HG02588 (cell line): ENCODE measurements around the gene GATA3.

Experiments used
- ATAC-seq: cut with Tn5 transposase; IDR thresholded peaks from one replicate; pipeline ENCODE4 v1.9.1; 2021; ENCODE audit warnings: mild to moderate bottlenecking, moderate library complexity; ENCODE audit not compliant: unreplicated experiment

Gene GATA3

DNA sequence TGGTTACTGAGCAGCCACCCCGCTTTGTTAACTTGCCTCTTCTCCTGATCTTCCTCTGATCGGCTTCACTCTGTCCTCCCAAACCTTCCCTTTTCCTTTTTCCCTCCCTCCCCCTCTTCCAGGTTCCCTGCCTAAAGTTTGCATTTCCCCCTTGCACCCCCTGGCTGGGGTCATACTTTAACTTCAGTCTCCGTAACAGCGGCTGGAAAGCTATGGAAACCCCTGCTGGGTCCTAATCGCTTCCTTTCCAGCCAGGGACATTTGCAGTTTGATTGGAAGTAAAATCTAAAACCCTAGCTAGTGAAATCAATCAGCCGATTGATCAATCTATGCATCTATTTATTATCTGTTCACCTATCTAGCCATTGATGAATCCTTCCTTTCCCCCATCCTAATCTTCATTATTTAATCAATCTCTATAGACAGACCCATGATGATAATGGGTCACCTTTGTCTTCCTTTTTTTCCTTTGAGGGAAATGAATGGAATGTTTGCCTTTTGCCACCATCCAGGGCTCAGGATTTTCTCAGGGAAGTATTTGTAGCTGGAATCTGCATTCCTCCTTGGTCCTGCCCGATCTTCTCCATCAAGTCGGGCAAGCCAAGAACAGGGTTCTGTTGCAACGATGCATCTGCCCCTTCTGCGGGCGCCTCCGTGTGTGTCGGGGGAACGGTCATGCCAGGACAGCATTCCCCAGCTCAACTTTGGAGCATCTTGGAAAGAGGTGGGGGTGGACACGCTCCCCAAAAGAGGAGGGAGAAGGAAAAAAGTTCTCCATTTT lies 8.8 kb downstream of the GATA3 start:
- no peak for ATAC-seq

DNA sequence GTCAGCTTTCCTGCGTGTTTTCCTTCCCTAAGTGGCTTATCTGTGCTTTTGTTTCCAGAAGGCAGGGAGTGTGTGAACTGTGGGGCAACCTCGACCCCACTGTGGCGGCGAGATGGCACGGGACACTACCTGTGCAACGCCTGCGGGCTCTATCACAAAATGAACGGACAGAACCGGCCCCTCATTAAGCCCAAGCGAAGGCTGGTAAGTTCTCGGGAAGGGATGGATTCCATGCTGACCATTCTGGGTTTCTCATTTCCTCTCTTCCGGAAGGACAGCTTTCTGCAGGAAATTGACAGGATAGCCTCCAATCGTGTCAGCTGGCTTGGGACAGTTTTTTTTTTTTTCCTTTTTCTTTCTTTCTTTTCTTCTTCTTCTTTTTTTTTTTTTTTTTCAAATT lies 9.4 kb downstream of the GATA3 start:
- ATAC-seq = no peak

DNA sequence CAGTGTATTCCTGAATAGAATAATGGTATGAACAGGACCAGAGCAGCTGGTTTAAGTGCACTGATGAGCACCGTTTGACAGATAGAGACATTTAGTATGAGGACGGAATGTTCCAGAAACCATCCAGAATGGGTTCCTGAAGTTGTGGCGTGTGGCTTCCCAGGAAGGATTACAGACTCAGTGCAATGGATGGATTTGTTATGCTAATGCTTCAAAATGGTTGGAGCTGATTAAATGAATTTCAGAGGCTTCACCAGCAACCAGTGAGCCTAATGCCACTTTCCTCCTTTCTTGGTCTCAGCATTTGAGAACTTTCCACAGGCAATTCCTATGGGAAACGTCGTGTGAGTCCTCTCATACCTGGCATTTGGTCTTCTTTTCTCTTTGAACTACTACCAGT lies 9.9 kb downstream of the GATA3 start:
- ATAC-seq = no peak

DNA sequence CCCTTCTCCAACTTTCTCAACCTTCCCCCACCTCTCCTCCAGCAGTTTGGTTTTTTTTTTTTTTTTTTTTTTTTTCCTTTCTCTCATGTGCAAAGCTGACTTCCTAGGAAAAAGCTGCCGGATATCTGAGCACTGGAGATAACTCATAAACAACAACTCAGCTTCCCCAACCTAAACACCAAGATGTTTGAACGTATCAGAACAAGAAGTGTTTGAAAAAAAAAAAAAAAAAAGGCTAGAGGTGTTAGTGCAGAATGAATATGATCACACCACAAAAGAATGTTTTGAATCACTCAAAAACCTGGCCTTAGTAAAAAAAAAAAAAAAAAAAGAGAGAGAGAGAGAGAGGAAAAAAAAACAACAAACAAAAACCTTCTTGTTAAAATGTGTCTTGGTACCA lies 11.2 kb downstream of the GATA3 start:
- no peak for ATAC-seq

DNA sequence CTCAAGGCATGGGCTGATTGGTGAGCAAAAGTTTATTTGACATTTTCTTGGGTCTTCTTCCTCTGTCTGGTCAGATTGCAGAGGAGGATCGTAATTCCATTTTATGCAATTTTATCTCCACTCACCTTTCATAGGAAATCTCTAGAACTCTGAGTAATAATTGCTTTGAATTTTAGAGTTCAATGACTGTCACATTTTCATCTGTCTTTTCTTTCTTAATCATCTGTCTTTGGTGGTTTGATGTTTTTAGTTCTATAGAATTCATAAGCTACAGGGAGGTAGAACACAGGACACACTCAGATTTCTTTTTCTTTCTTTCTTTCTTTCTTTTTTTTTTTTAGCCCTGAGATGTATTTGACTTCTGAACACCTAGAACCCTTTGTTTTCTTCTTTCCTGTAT lies 11.6 kb downstream of the GATA3 start:
- no peak for ATAC-seq

DNA sequence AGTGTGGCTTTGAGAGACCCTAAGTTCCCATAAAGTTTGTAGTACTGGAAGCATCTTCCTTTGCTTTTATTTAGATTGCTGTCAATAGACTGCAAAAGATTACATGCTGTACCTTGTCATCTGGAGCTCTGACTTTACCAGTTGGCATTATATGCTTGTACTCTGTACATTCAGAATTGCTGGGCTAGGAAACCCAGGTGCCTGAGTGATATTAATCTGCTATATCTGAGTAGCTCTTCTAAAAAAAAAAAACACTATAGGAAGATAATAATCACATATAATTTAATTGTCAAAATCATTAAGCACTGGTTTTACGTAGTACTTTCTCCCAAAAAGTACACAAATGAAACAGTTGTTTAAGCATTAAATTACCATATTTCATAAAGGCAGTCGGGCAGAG lies 12.3 kb downstream of the GATA3 start:
- ATAC-seq = no peak

DNA sequence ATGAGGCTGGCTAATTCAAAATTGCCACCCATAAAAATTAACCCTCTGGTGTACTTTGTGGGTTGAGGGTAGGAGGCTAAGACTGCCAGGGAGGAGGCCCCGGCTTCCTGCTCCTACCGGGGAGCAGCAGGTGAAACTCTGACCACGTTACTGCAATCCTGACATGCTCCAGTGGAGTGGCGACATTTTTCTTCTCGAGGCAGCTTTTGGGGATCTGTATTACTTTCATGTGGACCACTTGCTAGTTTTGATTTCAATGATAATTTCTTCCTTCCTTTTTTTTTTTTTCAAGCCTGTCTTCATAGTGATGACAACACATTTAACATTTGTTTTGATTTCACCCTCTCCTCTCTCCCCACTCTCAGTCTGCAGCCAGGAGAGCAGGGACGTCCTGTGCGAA lies 14.6 kb downstream of the GATA3 start:
- ATAC-seq = no peak

DNA sequence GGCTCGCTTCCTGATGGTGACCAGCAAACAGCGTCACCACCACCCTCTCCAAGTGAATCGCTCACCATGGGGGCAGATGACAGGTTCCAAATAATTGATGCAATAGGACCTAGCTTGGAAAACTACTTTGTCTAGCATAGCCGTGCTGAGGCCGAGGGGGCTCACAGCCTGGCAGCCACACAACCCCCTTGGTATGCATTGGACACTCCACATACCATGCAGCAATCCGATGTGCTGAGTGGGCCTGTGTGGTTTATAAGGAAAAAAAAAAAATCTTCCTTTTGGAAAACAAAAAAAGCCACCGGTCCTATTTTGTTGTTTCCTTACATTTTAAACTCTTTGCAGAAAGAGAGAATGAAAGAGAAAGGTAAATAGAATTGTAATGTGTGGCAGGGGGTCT lies 15.1 kb downstream of the GATA3 start:
- no peak for ATAC-seq

DNA sequence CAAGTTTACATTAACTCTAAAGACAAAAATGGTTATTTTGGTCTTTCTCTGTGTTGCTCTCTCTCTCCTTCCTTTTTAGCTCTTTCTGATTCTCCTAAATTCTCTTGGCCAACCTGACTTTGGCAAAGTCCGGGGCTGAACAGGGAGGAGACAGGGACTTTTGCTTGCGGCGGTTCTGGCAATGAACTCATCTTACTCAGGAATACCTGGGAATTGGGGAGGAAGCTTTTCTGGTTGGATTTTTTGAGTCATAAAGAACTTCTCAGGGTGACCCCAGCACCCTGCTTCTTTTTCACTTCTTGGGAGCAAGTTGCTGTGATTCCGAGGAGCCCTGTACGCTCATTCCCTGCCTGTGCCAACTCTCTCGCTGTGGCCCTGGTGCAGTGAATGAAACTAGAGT lies 16.0 kb downstream of the GATA3 start:
- no peak for ATAC-seq

DNA sequence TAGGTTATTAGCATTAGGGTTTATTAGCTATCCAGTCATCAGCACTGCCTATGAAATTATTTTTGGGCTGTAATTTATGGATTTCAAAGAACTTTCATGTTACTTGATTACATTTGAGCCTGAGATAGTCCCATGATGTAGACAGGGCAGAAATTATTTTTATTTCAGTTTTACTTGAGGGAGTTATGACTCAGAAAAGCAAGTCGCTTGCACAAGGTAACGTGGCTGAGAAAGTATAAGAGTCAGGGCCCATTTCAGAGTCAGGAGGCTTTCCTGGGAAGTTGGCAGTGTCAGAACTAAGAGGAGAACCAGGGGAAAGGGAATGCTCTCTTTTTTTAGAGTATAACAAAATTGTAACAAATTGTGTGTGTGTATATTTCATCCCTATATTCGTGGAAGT lies 16.5 kb downstream of the GATA3 start:
- no peak for ATAC-seq

DNA sequence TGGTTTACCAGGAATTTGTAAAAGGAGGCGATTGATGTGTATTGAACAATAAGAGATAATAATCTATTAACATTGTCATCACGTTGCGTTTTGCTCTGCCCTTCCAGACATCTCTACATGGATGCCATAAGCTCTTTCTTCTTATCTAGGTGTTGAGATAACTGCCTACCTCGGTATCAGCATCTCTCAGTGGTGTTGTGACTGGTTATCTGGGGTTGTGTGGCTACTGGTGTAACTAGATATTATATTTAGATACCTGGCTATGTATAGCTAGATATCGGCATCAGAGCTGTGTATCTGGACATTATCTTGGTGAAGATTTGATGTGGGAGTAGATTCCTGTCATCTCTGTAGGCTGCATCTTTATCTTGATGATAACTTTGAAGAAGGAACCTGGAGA lies 17.2 kb downstream of the GATA3 start:
- no peak for ATAC-seq

DNA sequence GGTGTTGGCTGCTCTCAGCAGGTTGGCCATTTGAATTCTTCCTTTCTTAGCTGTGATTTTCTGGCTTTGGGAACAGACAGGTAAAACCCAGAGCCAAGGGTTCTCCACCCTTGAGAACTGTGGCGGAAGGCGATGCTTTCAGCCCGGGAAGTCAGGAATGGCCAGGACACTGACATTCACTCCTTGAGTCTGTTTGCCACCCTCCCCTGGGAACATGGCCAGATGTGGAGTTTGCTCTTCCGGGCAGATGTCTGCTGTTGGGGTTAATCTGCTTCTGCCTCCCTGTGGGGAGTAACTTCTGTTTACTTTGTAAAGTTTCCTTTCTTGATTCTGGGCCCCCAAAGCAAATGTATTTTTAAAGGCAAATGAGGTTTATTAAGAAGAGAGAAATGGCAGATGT lies 17.7 kb downstream of the GATA3 start:
- ATAC-seq = no peak

DNA sequence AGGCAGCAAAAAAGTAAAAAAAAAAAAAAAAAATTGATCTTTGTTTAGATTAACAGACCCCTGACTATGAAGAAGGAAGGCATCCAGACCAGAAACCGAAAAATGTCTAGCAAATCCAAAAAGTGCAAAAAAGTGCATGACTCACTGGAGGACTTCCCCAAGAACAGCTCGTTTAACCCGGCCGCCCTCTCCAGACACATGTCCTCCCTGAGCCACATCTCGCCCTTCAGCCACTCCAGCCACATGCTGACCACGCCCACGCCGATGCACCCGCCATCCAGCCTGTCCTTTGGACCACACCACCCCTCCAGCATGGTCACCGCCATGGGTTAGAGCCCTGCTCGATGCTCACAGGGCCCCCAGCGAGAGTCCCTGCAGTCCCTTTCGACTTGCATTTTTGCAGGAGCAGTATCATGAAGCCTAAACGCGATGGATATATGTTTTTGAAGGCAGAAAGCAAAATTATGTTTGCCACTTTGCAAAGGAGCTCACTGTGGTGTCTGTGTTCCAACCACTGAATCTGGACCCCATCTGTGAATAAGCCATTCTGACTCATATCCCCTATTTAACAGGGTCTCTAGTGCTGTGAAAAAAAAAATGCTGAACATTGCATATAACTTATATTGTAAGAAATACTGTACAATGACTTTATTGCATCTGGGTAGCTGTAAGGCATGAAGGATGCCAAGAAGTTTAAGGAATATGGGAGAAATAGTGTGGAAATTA lies 19.4 kb downstream of the GATA3 start:
- no peak for ATAC-seq

DNA sequence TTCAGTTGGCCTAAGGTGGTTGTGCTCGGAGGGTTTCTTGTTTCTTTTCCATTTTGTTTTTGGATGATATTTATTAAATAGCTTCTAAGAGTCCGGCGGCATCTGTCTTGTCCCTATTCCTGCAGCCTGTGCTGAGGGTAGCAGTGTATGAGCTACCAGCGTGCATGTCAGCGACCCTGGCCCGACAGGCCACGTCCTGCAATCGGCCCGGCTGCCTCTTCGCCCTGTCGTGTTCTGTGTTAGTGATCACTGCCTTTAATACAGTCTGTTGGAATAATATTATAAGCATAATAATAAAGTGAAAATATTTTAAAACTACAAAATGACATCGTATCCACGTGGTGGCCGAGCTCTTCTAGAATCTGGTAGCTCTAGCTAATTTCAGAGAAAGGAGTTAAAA lies 20.4 kb downstream of the GATA3 start:
- no peak for ATAC-seq

DNA sequence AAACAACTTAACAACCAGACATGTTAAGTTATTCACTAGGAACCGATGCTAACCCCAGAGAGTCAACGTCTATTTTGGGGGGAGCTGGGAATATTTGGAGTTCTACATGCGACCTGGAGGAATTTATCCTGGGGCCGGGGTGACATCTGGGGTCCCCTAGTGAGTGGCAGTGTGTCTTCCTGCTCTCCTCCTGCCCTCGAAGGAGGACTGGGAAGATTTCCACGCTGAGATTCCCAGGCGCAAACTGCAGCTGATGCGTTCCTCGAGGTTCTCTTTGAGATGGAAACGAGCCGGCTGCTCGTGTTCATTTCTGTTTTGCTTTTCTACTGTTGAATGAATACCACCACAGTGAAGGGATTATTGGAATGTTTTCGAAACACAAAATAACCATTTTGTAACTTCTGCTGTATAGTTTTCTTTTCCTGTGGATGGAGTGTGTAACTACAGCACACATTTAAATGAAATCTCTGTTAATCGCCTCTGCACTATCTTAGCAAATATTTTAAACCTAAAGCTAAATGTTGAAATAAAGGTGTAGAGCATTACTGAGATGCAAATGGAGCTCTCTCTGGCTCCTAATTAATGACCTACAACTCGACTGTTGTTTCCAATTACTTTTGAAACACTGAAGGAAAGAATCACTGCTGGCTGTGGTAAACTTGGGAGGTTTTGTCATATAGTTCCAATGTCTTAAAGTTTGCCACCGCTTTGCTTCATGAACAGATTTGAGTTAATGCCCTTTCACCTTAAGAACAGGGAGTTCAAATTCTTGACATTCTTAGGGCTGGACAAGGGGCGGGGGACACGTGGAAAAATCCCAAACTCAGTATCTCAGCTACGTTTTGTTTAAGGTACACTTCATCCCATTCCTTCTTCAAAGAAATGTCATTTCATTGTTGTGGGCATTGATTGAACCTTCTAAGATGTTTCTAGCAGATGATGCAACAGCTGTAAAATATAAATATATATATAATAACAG lies 21.1 kb downstream of the GATA3 start:
- no peak for ATAC-seq

DNA sequence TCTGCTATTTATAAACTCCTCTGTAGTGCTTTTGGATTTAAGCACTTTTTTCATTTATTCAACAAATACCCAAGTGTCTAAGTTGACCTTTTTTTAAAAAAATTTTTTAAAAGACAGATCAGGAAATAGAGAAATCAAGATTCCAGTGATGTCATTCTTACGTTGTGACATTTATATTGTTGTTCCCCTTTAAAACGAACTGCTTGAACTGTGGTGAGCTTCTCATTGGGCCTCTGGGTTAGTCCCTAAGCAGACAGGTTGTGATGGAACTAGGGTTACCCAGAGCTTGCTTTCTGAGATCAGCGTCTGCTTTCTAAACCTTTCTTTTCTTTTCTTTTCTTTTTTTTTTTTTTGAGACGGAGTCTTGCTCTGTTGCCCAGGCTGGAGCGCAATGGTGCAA lies 22.4 kb downstream of the GATA3 start:
- no peak for ATAC-seq

DNA sequence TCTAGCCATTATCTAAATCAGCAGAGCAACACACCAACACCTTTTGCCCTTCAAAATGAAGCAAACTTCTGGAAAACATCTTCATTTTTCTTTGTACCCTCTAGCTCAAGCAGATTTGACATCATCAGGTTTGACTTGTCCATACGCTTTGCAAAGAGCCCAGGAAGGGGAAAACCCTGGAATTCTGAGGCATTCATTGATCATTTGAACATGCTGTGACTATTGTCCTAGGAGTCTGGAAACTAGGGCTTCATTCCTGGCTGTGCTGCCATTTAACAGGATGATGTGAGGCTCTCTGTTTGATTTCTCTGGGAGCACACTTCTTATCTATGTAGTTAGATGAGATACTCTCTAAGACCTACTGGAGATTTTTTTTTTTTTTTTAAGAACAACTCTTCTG lies 23.5 kb downstream of the GATA3 start:
- ATAC-seq = no peak

DNA sequence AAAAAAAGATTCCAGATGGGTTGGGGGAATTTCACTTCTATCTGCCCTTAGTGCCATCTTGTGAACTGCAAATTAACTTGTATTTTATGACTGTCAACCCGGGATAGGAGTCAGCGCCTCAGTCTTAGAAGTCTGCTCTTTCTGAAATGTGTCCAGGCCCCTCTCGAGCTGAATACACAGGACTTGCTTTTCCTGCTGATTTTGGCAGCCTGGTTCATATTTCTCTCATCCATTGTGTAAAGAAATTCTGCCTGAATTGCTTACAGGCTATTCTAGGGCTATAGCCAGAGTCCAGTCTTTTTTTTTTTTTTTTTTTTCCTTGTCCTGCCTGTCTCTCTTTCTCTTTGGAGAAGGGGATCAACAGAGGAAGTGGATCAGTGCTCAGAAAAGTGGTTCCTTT lies 24.6 kb downstream of the GATA3 start:
- ATAC-seq = no peak

DNA sequence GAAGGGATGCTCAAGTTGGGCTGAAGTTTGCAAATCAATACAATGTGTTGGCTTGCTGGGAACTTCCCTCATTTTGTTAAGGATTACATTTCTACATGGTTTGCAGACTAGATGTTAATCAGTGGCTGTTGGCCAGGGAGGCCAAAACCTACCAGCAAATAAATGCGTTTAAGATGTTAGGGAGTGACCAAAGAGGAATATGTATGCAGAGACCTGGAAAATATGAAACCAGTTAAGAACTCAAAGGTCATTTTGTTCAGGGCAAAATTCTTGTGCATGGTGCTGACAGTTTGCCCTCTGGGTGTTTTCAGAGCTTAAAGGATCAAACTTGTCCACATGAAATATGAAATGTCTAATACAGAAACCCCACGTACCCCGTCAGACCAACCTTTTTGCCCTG lies 30.3 kb downstream of the GATA3 start:
- ATAC-seq = no peak

DNA sequence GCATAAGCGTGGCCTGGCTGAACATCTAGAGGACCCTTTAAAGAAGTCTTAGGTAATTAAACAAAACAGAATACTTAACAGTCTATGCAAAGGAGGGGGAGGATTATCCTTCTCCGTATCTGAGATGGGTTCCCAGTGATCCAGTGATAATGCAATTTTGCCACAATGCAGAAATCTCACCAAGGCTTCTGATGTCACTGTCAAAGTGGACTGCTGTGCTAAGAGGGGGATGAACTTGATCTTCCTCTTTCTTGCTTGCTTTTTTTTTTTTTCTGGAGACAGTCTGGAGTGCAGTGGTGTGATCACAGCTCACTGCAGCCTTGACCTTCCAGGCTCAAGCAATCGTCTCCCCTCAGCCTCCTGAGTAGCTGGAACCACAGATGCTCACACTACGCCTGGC lies 30.8 kb downstream of the GATA3 start:
- no peak for ATAC-seq

DNA sequence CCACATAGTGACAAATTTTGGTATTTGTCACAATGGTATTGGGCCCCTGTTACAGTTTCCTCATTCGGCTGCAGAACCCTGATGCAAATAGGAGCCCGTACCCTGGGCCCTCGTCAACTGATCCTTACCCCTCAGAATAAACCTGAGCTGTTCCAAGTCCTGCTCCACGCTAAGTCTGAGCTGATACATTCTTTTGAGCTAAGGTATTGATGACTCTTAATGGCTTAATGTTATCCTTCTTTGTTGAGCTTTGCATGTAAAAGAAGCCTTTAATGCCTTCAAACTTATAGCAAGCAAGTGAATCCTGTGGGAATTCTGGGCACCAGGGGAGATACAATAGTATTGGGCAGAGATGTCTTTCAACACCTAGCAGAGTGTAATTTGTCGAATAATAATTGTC lies 31.8 kb downstream of the GATA3 start:
- ATAC-seq = no peak

DNA sequence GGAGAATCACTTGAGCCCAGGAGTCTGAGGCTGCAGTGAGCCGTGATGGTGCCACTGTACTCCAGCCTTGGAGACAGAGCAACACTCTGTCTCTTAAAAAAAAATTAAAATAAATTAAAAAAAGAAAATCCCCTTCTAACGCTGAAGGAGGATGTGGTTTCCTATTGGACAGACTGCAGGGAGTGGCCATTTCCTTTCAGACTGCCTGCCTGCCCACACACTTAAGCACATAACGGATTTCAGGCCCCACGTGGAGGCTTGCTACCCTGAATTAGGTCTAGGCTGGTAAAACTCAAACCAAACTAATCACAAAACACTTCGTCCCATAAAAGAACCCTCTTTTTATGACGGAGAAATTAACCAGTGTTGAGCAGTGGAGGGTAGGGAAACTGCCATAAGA lies 34.0 kb downstream of the GATA3 start:
- ATAC-seq = peak; percentile 47
